Measurements from ENCODE around the gene TBC1D24.
A peak's percentile ranks its signal among the peaks of the same experiment; 100 is the strongest.

Gene TBC1D24

DNA sequence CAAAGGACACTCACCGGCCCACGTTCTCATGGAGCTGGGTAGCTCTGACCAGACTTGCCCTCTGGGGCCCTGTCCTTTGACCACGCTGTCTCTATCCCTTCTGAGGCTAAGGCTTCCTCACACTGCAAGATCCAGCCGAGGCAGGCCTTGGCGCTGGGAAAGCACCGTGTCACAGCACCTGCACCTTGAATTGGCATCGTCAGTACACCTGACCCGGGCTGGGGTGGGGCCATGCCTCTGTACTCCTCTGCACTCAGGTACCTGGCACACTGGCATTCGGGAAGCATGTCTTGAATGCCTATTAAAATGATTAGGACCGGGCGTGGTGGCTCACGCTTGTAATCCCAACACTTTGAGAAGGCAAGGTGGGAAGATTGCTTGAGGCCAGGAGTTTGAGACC is 6.0 kb downstream of the TBC1D24 start:
- DNase-seq (ENCODE audit: extremely low read depth, low read depth), result no peak
- TF ChIP-seq, protein P1, sequence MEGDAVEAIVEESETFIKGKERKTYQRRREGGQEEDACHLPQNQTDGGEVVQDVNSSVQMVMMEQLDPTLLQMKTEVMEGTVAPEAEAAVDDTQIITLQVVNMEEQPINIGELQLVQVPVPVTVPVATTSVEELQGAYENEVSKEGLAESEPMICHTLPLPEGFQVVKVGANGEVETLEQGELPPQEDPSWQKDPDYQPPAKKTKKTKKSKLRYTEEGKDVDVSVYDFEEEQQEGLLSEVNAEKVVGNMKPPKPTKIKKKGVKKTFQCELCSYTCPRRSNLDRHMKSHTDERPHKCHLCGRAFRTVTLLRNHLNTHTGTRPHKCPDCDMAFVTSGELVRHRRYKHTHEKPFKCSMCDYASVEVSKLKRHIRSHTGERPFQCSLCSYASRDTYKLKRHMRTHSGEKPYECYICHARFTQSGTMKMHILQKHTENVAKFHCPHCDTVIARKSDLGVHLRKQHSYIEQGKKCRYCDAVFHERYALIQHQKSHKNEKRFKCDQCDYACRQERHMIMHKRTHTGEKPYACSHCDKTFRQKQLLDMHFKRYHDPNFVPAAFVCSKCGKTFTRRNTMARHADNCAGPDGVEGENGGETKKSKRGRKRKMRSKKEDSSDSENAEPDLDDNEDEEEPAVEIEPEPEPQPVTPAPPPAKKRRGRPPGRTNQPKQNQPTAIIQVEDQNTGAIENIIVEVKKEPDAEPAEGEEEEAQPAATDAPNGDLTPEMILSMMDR (IDR thresholded peaks at IDR 0.05; ENCODE audit: low read depth, low read length), result no peak

DNA sequence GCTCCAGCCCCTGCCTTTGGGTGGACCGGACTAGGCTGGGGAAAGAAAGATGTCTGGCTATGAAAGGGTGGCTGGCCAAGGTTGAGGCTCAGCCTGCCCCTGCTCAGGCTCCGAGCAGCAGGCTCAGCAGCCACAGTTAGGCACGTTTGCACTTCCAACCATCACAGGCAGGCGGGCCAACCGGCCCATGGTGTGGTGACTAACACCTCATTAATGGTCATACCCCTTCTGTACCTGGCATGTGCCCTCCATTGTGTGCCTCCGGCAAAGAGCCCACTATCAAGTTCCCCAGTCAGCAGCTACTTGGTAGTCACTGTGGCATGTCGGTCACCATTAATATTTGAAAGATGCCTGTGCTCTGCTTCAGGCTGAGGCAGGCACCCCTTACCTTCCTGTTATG is 6.7 kb downstream of the TBC1D24 start:
- no peak for DNase-seq (ENCODE audit: extremely low read depth, low read depth)
- TF ChIP-seq, protein P1 (IDR thresholded peaks at IDR 0.05; ENCODE audit: low read depth, low read length), result no peak

DNA sequence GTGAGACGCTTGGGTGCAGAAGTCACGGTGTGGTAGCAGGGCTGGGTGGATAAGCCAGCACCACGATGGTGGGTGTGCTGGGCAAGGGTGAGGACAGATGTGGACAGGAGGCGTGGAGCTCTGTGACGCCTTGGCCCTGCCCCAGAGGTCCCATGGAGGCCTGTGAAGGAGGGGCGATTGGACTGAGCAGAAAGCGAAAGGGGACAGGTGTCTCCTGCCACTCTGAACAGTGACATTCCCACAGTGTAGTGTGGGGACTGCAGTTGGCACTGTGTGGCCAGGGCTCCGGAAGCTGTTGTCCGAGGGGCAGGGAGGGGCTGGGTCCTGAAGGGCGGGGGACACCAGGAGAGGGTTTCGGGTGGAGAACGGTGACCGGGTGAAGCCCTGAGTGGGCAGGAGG is 7.3 kb downstream of the TBC1D24 start:
- DNase-seq (ENCODE audit: extremely low read depth, low read depth), result no peak
- TF ChIP-seq, protein P1 (IDR thresholded peaks at IDR 0.05; ENCODE audit: low read depth, low read length), result no peak

DNA sequence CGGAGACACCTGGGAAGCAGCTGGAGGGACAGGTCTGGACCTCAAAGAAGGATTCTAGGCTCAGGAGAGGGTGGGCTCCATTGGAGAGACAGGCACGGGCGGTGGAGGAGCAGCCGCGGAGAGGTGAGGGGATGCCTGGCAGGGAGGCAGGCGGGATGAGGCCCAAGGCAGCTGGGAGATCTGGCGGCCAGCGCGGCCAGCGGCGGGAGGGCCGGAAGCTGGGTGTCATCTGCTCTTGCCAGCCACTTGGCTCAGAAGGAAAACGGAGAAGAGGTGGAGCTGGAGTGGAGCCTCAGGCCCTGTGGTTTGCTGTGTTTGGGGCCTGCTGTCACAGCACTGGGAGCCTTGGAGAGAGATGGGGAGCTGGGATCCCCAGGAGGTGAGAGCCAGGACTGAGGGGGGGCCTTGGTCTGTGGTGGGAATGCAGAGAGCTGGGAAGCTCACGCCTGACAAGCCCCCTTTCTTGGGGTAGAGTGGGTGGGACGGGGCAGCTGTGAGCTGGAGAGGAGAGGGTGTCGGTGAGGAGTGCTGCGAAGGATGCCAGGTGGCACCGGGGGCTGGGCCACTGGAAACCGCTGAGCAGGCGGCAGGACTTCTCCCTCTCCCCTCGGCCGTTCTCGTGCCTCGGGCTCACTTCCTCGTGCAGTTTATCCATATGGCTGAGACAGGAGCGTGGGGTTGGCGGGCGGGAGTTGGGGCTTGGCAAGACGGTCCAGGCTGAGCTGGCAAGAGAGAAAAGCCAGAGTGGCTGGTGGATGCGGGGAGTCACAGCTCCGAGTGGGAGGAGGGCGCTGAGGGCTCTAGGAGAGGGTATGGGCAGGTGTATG is 8.0 kb downstream of the TBC1D24 start:
- peak; percentile 48 for DNase-seq (ENCODE audit: extremely low read depth, low read depth)
- TF ChIP-seq, protein P1 (IDR thresholded peaks at IDR 0.05; ENCODE audit: low read depth, low read length), result no peak

DNA sequence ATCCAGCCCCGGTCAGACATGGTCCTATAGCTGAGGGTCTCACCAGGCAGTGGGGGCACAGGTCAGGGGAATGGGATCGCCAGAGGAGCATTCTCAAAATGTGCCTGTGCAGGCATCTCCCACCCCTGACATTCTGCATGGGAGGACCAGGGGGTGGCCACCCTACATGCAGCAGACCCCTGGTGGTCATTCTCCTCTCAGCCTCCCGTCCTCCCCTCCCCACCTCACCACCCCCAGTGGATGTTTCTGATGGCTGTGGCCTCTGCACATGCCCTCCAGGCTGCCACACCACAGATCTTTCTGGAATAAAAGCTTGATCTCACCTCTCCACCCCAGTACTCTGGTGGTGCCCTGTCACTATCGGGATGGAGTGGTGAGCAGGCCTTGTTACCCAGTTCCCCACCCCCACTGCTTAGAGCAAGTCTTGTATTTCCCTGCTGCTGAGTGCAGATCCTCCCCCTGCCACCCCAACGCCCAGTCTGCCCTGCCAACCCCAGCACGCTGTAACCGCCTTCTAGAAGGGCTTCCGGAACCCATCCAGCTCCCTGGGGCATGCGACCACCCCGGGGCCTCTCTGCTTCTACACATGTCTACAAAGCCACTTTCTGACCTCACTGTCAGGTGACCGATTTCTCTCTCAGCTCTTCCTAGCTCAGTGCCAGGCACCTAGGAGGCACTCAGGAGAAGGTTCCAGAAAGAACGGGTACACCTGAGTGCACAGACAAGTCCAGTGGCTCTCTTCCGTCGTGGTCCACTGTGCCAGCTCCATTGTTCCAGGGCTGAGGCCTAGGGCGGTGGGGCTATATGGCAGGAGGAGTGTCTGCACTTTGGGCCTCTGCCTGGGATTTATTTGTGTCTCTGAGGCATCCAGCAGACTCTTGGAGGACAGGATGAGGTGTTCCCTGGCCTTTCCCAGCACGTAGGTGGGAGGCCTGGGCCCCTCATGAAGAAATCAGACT is 9.3 kb downstream of the TBC1D24 start:
- DNase-seq (ENCODE audit: extremely low read depth, low read depth), result no peak
- TF ChIP-seq, protein P1 (IDR thresholded peaks at IDR 0.05; ENCODE audit: low read depth, low read length), result no peak

DNA sequence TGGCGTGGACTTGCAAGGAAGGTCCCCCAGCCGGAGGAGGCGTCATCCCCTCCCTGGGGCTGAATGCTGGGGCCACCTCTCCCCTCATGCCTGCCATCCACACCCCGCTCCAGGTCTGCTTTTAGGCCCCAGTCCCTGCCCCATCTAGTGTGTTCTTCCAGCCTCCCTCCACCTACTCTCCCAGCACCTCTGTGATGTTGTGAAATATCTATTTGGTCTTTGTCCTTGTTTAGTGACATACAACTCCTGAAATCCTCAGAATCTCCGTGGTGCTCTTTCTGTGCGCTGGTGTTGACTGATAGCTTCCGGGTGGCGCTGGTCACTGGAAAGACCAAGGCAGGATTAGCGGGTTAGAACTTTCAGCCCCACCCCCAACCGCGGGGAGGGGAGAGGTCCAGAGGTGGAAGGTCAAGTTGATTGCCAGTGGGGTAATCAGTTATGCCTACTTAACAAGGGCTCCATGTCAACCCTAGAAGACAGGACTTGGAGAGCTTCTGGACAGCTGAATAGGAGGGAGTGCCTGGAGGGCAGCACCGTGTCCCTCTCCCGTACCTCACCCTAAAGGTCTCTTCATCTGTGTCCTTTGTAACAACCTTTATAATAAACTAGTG is 10.1 kb downstream of the TBC1D24 start:
- DNase-seq (ENCODE audit: extremely low read depth, low read depth), result no peak
- TF ChIP-seq, protein P1 (IDR thresholded peaks at IDR 0.05; ENCODE audit: low read depth, low read length), result no peak
